Lower leg skin (tissue), 3 donors: ENCODE measurements around the gene EYS.

Source experiments
- CTCF ChIP-seq, 3 donors: fragments of 450-650 bp; IDR thresholded peaks; one replicate each; pipeline ENCODE4 v1.5.1; 2016; ENCODE audit warnings: antibody characterized with exemption in 3 of 3, mild to moderate bottlenecking in 3 of 3, moderate library complexity in 2 of 3
- POLR2A ChIP-seq, 2 donors: fragments of 450-650 bp; IDR thresholded peaks; one replicate each; pipeline ENCODE4 v1.6.1; 2016 to 2017; ENCODE audit warnings: antibody characterized with exemption in 2 of 2, mild to moderate bottlenecking in 1 of 2, moderate library complexity in 1 of 2

- TF ChIP-seq CTCF (IDR thresholded peaks at IDR 0.05) (no peak), POLR2A (IDR thresholded peaks at IDR 0.05) (no peak)
Observed at GRCh38 chr6:65161661-65162060, 545.4 kb downstream of the EYS start.
